HG02759 (cell line): ENCODE data around the gene SCTR.
"Not testable (repeated sequence)": the region's sequence is repeated elsewhere in the genome, so short reads cannot be mapped to it uniquely, and the experiment has no call there.

Experiments
- ATAC-seq: cut with Tn5 transposase; IDR thresholded peaks from one replicate; pipeline ENCODE4 v1.9.1; 2021; ENCODE audit warnings: mild to moderate bottlenecking, moderate library complexity; ENCODE audit not compliant: unreplicated experiment

SCTR gene

DNA sequence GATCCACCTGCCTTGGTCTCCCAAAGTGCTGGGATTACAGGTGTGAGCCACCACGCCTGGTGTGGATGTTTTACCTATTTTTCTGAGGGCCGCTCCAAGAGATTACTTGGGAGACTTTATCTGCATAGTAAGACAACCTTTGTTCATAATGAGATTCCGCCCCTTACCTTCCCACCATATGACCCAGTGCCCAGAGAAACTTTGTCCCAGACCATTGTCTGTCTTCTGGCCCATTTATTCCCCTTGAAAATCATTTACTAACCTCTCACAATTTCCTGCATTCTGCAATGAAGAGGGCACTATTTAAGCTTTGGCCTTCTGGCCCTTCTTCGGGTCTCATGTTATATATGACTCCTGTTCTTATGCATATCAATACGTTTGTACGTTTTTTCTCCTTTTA lies 106.4 kb downstream of the SCTR start:
- ATAC-seq: no peak

DNA sequence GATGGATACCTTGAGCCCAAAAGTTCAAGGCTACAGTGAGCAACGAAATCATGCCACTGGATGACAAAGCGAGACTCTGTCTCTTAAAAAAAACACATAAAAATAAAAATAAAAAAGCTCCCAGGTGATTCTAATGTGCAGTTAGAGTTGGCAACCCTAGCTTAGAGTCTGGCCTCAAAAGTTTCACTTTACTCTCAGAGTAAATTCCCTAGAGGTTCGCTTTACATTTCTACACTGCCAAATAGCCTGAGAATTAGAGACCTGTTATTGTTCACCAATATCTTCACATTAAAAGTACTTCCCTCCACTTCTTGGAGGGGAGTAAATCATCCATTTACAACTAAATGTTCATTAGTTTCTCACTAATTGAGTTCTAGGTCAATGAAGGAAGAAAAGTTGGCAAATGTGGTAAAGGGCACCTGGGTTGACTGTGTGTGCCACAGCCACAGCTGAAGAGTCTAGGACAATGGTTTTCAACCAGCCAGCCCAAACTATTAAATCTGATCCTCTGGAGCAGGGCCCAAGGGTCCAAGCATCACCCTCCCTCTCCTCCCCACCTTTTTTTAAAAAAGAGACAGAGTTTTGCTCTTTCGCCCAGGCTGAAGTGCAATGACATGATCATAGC lies 107.9 kb downstream of the SCTR start:
- ATAC-seq: no peak

DNA sequence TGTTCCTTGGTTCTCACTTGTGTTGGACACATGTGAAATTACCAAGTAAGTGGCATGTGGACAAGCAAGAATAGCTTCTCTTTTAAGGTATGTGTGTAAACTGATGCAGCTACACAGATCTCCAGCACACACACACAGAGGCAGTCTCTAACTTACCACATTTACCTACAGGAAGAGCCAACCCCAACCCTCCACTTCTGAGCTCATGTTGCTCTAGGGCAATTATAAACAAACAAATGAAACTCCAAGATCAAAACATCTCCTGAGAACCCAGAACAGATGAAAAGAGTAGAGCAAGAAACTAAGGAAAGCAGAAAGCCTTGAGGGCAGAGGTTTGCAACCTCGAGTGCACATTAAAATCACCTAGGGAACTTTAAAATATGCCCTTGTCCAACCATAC lies 108.7 kb downstream of the SCTR start:
- no peak for ATAC-seq

DNA sequence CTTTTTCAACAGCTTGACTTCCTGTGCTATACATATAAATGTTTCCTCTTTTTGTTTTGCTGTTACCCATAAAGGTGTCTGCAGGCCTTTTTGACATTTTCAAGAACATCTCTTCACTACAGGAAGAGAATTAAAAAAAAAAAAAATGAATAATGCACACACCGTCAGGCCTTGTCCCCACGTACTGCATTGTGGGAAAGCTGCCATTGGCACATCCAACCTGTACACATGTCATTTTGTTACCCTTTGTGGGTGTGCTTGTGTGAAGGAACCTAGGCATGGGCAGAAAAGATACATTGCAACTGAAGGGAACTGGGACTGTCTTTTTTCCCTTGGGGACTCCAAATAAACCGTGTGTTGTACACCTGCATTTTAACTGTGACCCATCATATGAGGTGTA lies 109.4 kb downstream of the SCTR start:
- ATAC-seq: no peak

DNA sequence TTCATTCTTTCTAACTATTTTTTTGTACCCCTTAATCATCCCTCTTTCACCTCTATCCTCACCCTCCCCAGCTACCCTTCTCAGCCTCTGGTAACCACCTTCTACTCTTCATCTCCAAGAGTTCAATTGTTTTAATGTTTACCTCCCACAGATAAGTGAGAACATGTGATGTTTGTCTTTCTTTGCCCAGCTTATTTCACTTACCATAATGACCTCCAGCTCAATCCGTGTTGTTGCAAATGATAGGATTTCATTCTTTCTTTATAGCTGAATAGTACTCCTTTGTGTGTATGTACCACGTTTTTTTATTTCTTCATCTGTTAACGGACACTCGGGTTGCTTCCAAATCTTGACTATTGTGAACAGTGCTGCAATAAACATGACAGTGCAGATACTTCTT lies 114.8 kb downstream of the SCTR start:
- no peak for ATAC-seq

DNA sequence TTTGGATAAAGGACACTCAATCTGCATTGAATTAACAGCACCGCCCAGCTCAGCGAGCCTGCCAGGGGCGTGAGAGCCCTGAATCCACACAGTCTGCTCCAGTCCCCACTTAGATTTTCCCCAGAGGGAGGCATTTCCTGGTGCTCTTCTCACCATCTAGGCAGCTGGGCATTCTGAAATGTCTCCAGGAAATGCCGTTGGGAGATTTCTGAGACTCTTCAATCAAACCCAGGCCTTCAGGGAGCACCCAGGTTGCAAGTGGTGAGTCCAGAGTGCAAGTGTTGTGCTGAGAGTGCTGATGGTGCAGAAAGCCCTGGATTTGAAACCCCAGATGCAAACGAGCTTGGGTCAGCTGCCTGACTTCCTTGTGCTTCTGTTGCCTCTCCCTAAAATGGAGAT lies 116.1 kb downstream of the SCTR start:
- ATAC-seq: peak; percentile 35

DNA sequence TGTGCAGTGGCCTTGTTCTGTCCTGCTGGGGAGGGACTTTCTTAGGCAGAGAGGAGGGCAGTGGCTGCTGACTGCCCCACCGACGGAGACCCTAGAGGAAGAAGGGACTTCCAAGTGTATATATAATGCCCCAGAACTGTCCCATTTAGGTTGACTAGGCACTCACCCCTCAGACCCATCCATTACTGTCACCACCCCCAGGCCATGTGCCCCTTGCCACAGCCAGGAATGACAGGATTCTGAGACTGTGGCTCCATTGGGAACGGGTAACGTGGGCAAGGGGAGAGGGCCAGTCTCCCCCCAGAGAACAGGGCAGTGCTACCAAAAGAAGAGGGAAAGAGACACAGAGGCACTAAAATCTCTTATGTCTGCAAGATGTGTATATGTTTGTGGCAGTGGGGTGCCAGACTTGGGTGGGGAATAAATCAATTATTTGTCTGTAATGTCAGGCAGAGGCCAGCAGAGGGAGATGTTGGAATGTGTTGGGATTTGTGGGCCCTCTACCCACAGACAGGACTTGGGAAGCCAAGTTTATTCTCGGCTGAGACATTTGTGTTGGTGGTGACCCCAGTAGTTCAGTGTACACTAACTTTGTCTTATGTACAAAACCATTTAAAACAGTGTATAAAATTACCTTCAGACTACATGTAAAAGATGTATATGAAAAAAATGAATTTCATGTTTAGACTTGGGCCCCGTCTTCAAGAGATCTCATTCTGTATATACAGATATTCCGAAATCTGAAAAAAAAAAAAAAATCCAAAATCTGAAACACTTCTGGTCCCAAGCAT lies 116.7 kb downstream of the SCTR start:
- peak; percentile 62 for ATAC-seq

DNA sequence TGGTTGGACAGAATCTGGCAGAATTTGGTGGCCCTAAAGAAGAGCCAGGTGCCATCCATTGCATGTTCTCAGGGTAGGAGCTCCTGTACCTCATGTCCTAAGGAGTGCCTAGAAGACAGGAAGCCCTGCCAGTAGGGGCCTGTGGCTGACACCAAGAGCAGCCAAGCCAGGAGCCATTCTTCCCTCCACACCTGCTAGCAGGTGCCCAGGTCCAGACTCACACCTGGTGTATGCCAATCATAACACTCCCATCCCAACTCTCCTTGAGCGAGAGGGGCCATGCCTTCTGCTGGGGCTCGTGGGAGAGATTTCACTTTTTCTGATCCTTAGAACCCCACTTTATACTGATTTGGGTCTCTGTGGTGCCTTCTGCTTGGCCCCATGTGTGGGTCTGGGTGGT lies 119.1 kb downstream of the SCTR start:
- ATAC-seq: no peak

DNA sequence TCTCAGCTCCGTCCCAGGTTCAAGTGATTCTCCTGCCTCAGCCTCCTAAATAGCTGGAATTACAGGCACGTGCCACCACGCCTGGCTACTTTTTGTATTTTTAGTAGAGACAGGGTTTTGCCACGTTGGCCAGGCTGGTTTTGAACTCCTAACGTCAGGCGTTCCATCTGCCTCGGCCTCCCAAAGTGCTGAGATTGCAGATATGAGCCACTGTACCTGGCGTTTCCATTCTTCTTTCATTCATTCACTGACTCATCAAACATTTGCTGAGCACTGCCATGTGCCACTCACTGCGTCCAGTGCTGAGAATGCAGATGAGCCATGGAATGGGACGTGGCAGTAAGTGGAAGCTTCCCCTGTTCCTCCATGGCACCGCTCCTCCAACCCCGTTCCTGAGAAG lies 120.7 kb downstream of the SCTR start:
- not testable (repeated sequence) for ATAC-seq

DNA sequence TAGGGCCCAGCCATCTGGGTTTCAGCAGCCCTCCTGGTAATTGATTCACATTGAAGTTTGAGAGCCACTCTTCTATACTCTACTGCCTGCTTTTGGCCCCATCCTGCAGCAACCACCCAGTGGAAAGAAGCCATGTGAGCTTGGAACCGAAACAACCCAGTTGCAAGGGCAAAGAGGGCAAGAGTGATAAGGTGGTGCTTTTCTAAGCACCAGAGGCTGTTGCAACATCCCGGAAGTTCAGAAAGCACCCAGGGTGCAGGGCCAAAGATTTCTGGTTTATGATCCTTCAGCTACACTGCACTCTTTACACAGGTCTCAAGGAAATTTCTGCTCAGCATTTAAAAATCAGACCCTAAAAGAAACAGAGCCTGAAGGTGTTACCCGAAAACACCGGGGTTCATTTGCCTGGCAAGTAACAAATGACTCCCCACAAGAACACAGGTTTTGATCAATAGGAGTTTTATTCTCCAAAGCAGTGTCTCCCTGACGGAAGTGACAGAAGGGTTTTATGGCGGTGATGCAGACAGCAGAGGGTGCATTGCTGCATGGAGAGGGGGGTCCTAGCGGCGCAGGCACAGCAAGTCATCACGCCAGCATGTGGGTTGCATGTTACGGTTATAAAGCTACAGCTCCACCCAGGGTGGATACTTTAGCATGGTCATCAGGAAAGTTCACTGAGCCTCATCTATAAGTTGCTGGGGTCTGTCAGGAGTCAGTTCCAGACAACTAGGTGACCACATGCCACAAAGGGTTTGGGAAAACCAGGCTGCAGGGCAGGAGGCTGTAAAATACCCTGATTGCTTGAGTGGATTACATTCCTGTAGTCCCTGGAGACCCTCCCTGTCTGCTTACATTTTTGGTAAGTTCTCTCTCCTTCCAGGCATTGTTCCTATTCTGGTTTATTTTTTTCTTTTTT lies 121.4 kb downstream of the SCTR start:
- no peak for ATAC-seq

DNA sequence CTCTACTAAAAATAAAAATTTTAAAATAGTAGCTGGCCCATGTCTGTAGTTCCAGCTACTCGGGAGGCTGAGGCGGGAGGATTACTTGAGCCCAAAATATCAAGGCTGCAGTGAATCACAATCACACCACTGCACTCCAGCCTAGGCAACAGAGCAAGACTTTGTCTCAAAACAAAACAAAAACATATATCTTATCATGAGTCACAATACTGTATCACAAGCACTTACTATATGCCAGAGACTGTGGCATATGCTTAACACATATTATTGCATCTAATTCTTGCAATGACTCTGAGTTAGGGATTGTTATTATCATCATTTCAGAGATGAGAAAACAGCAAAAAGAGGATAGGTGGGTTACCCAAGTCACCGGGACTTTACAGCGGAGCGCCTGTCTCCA lies 122.2 kb downstream of the SCTR start:
- ATAC-seq: no peak

DNA sequence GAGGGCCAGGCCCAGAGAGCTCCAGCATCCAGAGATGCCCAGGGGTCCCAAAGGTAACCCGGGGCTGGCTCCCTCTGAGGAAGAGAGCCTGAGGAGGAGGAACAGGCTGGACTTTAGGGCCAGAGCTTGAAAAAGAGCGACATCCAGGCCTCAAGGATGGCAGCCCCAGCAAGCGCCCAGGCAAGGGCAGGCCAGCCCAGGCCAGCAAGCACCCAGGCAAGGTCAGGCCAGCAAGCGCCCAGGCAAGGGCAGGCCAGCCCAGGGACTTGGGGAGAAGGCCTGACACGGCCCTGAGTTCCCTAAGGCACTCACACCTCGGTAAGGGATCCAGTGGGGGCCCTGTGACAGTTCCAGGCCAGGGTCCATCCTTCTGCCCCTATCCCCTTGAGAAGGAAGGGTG lies 127.1 kb downstream of the SCTR start:
- ATAC-seq: no peak

DNA sequence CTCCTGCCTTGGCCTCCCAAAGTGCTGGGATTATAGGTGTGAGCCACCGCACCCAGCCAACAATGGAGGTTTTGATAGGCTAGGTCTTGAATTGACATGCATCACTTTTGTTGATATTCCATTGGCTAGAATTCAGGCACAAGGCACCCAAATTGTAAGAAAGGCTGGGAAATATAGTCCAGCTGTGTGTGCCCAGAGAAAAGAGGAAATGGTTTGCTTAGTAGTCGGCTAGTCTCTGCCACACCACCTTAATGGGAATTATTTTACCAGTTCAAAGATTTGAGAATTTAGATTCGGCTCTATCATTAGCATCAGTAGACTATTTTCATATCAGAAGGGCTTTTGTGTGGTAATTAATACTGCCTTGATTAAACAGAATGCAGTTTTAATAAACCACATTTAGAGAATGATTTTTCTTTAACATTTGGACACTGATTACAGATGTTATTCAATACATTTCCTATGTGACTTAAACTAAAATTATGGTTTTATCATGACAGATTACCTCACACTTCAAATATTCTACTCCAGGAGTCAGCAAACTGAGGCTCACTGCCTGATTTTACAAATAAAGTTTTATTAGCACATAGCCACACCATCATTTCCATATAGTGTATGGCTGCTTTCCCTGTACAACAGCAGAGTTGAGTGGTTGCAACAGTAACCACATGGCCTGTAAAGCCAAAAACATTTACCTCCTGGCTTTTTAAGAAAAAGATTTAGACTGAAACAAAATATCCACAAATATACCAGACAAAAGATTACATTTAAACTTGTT lies 130.1 kb downstream of the SCTR start:
- no peak for ATAC-seq
